ENCODE results near the gene TCF12.

Gene TCF12

DNA sequence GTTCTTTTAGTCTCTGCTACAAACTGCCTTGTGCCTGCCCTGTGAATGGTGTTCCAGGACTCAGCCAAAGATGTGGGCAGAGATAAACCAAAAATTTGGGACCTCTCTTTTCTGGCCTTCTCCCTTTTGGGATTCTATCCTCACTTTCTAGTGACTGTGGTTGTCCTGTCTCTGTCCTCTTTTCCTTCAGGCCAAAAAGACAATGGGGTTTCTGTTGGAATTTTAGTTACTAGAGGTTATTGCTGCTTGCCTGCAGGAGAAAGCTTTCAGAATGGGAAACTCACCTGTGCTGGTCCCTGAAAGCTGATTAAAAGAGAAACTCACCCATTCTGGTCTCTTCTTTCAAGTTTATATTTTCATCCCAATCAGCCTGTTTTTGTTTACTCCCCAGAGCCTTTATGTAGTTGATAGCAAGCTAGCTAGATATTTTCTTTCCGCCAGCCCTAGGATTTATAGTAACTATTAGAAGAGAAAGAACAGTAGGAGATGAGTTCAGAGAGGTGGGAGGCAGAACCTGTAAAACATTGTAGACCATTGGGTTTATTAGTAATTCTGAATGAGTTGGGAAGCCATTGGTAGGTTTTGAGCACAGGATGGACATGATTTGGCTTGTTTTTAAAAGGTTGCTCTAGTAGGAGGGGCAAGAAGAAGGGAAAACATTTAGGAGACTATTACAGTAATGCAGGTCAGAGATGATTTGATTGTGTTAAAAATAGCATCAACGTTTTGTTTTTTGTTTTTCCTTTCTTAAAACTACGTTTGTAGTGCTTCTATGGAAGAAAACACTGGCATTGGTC lies 138.9 kb downstream of the TCF12 start:
- no peak for DNase-seq

DNA sequence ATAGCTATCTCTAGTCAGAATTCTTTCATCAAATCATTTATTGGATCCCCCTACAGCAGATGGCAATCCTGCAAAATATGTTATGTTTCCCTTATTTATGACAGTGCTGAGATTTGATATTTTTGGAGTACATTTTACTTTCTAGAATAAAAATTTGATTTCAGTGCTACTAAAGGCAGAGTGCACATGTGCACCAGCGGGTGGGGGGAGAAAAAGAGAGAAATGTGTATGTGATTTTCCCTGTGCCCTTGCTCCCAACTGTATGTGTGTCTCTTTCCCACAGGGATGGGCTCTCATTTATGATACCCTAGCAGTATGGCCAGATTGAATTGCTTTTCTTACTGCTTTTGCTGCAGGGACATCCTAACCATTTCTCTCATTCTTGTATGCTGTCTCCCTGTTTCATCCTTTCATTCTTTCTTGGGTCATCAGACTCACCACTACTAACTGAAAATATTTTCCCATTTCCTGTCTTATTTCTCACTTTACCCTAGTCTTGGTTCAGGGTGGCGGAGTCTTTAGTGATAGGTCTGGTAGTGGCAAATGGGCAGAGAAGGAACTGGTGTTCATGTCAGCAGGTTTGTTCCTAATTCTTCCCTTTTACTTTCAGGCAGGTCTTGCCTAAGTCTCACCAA lies 140.7 kb downstream of the TCF12 start:
- no peak for DNase-seq

DNA sequence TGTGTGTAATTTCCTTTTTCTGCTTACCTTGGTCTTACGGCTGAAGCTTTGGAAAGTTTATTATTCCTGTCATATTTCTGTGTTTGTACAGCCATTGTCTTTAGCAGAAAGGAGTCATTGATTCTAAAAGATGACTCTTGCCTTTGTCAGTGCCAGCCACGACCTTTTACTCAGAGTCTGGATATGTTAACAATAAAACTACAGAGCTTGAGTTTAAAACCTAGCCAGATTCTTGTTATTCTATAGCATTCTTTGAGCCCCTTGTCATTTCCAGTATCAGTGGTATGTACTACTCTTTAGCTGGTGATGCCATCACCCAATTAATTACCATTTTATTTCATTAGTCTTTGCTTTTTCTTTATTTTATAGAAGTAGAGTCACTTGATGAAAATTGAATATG lies 142.4 kb downstream of the TCF12 start:
- no peak for DNase-seq

DNA sequence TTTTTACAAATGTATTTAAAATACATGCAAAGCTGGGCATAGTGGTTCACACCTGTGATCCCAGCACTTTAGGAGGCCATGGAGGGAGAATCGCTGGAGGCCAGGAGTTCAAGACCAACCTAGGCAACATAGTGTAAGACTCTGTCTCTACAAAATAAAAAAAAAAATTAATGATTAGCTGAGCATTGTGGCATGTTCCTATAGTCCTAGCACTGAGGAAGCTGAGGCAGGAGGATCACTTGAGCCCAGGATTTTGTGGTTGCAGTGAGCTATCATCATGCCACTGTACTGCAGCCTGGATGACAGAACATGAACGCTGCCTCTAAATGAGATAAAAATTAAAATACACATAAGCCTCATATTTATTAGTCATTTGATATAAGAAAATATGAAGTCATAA lies 142.8 kb downstream of the TCF12 start:
- no peak for DNase-seq

DNA sequence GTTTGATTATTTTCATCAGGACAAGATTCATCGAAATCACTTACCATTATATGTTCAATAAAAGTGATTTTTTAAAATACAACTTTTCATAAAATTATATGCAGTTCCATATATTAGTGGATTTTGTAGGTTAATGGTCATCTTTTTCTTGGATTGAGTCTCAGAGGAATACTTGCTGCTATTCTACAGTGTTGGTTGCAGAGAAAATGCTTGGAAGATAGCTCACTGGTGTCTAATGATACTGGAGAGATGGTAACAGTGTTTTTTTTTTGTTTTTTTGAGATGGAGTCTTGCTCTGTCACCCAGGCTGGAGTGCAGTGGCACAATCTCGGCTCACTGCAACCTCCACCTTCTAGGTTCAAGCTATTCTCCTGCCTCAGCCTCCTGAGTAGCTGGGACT lies 143.3 kb downstream of the TCF12 start:
- DNase-seq = no peak

DNA sequence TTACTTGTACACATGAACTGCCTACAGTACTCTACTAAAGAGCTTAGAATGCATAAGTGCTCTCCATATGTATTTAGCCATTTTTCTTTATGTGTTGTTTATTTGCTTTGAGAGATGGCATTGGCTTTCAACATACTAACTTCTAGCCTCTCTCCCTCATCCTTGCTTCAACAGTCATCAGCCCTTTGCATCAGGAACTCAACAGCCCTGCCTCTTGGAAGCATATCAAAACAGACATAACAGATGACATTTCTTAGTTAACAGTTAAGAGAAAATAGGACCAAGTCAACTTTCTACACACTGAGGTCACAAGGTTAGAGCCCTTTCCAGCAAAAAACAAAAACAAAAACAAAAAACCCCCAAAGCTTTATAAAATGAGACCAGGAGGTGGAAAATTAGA lies 145.6 kb downstream of the TCF12 start:
- DNase-seq = no peak

DNA sequence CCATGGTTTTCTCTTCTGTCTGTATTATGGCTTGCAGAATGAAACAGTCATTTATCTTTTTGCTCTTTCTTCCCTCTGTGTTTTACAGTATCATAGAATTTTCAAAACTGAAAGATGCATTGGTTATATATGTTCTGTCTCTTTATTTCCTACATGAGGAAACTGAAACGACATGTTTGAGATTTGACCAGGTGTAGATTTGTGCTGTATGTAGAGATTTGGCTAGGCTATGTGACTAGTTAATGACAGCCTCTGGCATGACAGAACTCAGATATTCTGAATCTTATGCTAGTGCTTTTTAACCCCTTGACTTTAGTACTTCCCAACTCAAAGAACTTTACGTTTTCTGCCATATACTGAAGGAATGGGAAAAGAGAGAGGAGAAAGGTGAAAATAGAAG lies 151.0 kb downstream of the TCF12 start:
- DNase-seq = no peak

DNA sequence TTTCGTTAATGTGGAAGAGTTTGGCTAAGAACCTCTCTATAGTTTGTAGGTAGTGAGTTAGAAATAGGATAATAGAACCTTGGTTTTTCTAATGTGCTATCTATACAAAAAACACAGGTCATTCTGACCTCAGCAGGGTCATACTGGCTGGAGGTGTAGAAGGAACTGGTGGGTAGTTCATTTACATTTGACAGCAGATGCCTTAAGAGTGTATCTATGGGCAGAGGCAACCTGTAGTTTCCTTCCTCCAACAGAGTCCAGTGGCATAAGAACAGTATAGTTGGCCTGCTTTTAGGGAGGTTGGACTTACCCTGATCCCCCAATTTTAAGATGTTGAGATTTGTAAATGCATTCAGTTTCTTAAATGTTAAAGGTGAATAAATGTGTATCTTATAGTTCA lies 152.2 kb downstream of the TCF12 start:
- no peak for DNase-seq

DNA sequence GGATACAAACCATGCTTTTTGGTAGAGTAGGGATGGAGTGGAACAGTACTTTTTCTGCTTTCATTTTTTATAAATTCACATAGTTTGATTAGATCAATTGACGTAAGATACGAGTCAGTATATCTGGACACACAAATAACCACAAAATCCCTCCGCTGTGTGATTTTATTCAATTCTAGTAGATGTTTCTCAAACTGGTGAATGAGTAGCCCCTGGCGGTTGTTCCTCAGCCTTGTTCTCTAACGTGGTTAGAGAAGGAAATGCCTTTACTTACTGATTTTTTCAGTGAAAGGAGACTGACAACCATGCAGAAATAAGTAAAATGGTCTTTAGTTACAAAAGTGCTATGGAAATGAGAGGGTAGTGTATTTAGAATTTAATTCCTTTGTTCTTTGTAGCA lies 161.0 kb downstream of the TCF12 start:
- DNase-seq = no peak

DNA sequence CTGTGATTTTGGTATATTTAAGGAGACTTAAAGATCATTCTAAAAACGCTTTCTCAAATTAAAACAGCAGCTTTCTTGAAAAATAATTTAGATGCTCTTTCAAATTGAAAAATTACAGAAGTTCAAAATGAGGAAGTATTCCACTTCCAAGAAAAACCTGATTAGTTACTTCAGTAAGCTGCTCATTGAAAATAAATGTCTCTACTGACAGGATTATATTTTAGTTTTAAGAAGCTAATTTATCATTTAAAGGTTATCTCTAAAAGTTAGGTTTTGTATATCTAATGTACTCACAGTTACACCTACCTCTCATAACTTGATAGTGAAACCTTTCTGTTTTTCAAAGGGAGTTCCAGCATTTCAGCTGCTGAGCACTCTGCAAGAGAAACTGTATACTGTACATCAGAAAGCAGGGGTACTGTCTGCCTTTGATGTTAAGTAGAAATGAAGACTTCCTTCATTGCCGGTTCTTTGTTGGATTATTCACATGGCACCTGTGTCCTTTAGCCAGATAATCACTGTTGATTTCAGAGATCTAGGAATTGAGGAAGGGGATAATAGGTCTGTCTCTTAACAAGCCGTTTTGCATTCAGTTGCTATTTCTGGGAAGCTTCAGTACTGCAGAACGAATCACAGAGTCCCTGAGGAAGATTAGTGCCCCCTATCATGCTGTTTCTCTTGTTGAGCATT lies 161.6 kb downstream of the TCF12 start:
- DNase-seq = no peak

DNA sequence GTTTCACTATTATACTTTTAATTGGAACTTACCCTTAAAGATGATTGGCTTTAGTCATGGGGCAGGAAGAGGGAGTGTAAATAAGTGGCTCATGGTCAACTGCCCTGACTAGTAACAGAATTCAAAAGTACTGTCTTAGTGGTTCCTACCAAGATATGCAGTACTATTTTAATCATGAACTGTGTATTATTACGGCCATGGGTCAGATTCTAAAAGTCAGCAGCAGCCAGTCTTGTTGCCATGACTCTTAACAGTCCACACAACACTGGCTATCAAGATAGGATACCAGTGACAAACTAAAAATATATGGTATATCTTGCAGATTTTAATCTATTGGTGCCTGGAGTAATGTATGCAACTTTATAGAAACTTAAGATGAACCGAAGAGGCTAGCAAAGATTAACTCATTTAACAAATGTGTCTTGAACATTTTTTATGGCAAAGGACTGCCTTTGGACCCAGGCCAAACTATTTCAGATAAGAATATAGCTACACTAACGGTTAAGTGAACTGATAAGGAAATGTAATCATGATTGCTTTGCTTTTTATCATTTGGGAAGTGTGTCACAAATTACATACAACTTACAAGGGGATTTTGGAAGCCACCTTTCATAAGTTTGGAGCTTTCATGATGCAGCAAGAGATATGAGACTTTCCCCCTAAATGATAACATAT lies 163.7 kb downstream of the TCF12 start:
- DNase-seq = no peak

DNA sequence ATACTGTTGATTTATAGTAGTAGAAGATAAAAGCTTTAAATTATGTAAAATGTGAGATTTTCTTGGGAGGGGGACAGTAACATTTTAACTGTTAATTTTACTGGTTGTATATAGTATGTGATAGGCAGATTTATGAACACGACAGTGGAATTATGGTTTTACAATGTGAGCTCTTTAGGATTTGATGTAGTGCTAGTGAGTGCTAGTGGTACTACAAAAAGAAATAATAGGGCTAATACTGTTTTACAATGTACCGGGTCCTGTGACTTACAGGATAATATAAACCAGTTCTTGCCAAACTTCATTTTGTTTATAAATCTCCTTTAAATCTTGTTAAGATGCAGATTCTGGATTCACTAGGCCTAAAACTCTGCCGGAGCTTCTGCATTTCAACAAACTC lies 165.7 kb downstream of the TCF12 start:
- DNase-seq = no peak

DNA sequence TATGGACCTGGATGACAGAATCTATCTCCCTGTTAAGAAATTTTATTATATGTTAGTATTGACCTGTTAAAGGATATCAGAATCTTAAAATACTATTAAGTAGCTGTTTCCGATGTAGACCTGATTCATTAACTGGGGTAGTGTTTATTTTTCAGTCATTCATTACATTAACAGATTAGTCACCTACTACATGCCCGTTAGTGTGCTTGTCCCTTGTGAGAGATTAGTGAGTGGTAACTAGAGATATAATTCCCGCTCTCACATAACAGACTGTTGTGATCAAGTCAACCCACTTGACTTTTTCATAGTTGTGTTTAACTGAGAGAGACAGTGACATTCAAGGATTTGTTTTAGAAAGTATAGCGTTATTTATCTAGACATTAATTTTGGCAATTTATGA lies 166.8 kb downstream of the TCF12 start:
- DNase-seq = no peak

DNA sequence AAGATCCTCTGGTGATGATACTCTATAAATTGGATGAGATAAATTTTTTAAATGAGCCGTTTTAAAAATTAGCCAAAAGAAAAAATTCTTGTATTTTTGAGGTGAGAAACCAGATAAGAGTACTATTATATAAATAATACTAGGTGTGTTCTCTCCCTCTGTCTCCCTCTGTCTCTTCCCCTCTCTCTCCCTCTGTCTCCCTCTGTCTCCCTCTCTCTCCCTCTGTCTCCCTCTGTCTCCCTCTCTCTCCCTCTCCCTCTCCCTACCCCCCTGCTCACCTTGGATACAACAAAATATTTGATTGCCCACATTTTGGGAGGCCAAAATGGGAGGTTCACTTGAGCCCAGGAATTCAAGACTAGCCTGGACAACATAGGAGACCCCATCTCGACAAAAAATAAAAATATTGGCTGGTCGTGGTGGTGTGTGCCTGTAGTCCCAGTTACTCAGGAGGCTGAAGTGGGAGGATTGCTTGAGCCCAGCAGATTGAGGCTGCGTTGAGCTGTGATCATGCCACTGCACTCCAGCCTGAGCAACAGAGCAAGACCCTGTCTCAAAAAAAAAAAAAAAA lies 168.5 kb downstream of the TCF12 start:
- no peak for DNase-seq

DNA sequence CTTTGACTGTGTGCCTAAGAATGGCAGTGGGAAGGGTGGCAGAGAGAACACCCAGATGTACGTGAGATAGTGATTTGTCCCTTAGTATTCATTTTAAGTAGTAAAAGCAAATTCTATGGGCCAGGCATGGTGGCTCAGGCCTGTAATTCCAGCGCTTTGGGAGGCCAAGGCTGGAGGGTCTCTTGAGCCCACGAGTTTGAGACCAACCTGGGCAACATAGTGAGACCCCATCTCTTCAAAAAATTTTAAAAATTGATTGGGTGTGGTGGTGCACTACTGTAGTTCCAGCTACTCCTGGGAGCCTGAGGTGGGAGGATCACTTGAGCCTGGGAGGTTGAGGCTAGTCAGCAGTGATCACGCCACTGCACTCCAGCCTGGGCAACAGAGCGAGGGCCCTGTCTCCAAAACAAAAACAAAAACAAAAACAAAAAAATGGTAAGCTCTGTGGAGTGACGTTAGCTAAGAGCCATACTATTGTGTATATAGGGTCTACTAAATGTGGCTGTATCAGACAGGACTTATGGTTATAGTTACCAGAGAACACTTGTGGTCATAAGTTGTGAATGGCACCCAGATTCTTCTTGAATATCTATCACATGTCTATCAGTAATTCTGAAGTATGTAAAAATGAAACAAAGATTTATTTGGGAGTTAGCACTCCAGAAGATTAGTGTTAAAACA lies 171.5 kb downstream of the TCF12 start:
- no peak for DNase-seq

DNA sequence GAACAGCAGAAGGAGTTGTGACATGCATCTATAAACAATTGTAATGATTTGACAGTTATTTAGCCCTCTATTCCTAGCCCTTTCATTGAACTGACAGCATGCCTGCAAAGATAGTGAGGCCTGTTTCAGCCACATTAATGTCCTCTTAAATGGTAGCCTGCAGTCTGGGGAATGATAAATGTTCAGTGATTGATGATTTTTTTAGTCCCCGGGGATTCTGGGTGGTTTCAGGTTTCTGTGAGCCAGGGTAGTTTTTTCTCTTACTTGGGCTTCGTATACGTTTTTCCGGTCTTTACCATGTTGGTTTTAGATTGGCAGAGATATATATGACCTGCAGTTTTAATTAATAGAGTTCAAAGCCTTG lies 172.0 kb downstream of the TCF12 start:
- no peak for DNase-seq

DNA sequence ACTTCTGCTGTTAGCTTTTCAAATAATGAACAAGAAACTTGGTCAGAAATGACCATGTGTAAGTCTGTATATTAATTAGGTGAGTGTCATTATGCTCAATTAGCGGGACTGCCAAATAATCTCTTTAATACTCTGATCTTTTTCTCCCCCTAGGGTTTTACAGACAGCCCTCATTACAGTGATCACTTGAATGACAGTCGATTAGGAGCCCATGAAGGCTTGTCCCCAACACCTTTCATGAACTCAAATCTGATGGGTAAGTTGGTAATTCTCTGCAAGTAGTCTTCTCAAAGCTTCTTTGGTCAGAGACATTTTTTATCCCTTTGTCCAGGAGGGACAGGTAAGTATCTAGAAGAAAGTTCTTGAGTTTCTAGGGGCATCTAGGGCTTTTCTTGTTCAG lies 173.2 kb downstream of the TCF12 start:
- DNase-seq = no peak

DNA sequence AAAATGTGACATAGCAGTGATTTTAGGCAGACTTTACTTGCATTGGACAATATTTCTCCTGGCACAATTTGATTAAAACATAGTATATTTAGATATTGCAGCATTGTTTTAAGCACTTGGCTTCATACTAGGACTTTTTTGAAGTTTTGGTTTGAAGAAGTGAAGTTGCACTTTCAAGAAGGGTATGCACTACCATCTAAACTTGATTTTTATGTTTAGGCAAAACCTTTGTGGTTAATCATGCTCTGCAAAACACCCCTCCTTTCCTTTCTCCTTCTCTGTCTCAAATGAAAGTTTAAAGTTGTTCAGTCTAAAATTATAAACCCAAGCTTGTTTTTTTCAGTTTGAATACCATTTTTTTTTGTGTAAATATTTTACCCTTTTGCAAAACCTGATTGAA lies 173.8 kb downstream of the TCF12 start:
- DNase-seq = no peak

DNA sequence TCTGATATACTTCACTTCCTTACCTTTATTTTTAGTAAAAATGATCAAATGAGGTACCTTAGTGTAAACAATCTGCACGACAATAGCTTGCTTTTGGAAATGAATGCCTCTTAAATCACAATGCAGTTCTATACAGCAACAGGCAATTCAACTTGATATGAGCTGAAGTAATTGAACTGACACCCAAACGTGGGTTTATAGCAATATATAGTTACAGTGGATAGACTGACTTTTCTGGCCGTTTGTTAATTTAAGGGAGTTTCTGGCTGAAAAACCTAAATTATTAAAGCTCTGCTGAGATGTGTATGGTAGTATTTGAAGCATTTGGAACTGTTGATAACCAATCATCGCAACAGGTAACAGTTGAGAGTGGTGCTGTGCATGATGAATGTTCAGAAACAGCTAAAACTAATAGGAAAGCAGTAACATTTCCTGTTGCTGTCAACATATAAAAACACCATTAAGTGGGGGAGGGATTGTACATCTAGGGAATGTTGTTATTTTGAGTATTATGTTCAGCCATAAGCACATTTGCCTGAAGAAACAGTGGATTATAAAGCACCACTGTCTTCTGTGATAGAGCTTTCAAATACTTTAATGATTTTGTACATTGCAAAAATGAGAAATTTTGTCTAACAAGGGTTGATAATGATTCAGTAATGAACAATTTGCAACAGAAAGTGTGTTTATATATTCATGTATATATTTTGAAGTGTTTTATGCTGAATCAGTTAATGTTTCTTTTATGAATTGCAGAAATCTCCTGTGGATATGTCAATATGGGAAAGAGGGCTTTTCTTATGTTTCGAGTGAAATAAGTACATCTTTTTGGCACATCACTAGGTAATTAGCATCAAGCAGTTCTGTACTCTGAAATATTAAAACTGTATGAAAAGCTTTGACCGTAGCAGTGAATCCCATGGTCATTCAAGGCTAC lies 176.1 kb downstream of the TCF12 start:
- no peak for DNase-seq

DNA sequence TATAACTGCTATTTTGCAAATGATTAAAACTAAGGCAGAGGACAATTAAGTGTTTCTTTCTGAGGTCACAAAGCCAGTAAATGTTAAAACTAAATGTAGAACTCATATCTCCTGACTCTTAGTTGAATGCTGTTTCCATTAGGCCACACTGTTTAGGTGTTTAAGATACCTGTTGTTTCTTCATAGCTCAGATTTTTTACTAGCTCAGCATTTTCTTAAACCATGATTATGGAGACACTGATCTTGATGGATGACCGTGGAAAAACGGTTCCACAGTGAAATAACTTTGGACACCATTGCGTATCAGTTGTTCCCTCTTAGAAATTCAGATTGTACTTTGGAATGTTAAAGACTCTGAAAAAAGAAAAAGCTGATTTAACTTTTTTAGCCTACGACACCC lies 177.5 kb downstream of the TCF12 start:
- no peak for DNase-seq

DNA sequence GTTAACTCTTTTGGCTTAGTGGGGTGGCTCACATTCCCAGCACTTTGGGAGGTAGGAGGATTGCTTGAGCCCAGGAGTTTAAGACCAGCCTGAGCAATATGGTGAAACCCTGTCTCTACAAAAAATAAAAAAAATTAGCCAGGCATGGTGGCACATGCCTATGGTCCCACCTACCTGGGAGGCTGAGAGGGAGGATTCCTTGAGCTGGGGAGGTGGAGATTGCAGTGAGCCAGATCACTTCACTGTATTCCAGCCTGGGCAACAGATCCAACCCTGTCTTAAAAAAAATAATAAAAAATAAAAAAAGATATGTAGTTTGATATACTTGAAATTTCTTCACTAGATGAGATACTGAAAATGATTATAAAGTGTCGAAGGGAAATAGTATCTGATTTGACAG lies 178.8 kb downstream of the TCF12 start:
- no peak for DNase-seq

Data from NCI-H446 treated with DMSO at 0.1 percent for 48 hours (cell line).